SK-N-SH (cell line): Measurements from ENCODE around the gene TBPL1. TPM values are rescaled to one million over a fixed set of nuclear protein-coding genes. Genes with fewer than 3 reads are reported as not detected.

Experiments
- CTCF ChIA-PET: fragments of 300-600, 350-600 bp; formaldehyde crosslinking; extraction: SDS; loops from one replicate; lab custom pipeline; 2021; lab: Yijun Ruan, JAX
- POLR2A ChIA-PET: fragments of 350-600 bp; sonication (Branson Sonifier 250); formaldehyde crosslinking; extraction: SDS; loops from one replicate; lab custom pipeline; 2020; ENCODE audit warnings: antibody characterized with exemption, inconsistent platforms; lab: Yijun Ruan, JAX
- DNase-seq: peaks from one replicate; pipeline ENCODE4 v3.0.0; 2012
- H2AFZ ChIP-seq: fragments of 200-600 bp; sonication (generic); 2 replicates; pipeline ENCODE4 v1.8.1; 2016; ENCODE audit warnings: antibody characterized with exemption, mild to moderate bottlenecking, low read depth
- H3F3A ChIP-seq: fragments of 200-600 bp; sonication (generic); replicated peaks from 2 replicates; pipeline ENCODE3; 2016; ENCODE audit warnings: antibody characterized with exemption, mild to moderate bottlenecking; ENCODE audit not compliant: insufficient read depth
- H3K27ac ChIP-seq, 2 experiments: fragments of 200-500 bp in 1 of 2; fragments of 200-600 bp in 1 of 2; sonication (Bioruptor generic) in 1 of 2; sonication (generic), shearing (Covaris generic) in 1 of 2; 2 replicates each; pipeline versions ENCODE4 v1.5.1 to v1.6.1; 2014 to 2016; ENCODE audit warnings: low read depth in 2 of 2, inconsistent platforms in 1 of 2, low read length in 1 of 2, mild to moderate bottlenecking in 1 of 2, mixed read lengths in 1 of 2
- H3K27me3 ChIP-seq: fragments of 200-600 bp; sonication (generic), shearing (Covaris generic); 2 replicates; pipeline ENCODE4 v1.6.1; 2016; ENCODE audit warnings: mixed run types; ENCODE audit not compliant: insufficient read depth
- H3K36me3 ChIP-seq, 2 experiments: fragments of 200-500 bp in 1 of 2; fragments of 200-600 bp in 1 of 2; sonication (Bioruptor generic) in 1 of 2; sonication (generic) in 1 of 2; replicated peaks in 1 of 2; 2 replicates each; pipeline versions ENCODE3 to v1.5.1; 2014 to 2016; ENCODE audit warnings: low read length in 1 of 2, mild to moderate bottlenecking in 1 of 2; ENCODE audit not compliant: insufficient read depth in 2 of 2, control insufficient read depth in 1 of 2
- H3K4me1 ChIP-seq, 2 experiments: fragments of 200-500 bp in 1 of 2; fragments of 200-600 bp in 1 of 2; sonication (Bioruptor generic) in 1 of 2; sonication (generic), shearing (Covaris generic) in 1 of 2; 2 replicates each; pipeline versions ENCODE4 v1.5.1 to v1.6.1; 2014 to 2016; ENCODE audit warnings: low read depth in 1 of 2, low read length in 1 of 2, mixed run types in 1 of 2; ENCODE audit not compliant: insufficient read depth in 2 of 2, control insufficient read depth in 1 of 2
- H3K4me2 ChIP-seq: fragments of 200-600 bp; sonication (generic), shearing (Covaris generic); 2 replicates; pipeline ENCODE4 v1.6.1; 2017; ENCODE audit warnings: mixed run types
- H3K4me3 ChIP-seq, 2 experiments: fragments of 200-500 bp in 1 of 2; fragments of 200-600 bp in 1 of 2; sonication (Bioruptor generic) in 1 of 2; sonication (generic), shearing (Covaris generic) in 1 of 2; 2 replicates each; pipeline versions ENCODE4 v1.5.1 to v1.8.1; 2014 to 2016; ENCODE audit warnings: low read depth in 2 of 2, inconsistent platforms in 1 of 2, low read length in 1 of 2, mild to moderate bottlenecking in 1 of 2, mixed read lengths in 1 of 2, moderate library complexity in 1 of 2
- H3K79me2 ChIP-seq: fragments of 200-600 bp; sonication (generic); 2 replicates; pipeline ENCODE4 v1.8.1; 2017; ENCODE audit warnings: mild to moderate bottlenecking; ENCODE audit not compliant: insufficient read depth
- H3K9ac ChIP-seq: fragments of 200-600 bp; sonication (generic); 2 replicates; pipeline ENCODE4 v1.6.1; 2017; ENCODE audit warnings: mixed run types
- H3K9me2 ChIP-seq: fragments of 200-600 bp; sonication (generic); 2 replicates; pipeline ENCODE4 v1.6.1; 2017; ENCODE audit warnings: mixed run types
- H3K9me3 ChIP-seq: fragments of 200-600 bp; sonication (generic); 2 replicates; pipeline ENCODE4 v1.6.1; 2017; ENCODE audit warnings: mixed run types, mild to moderate bottlenecking, moderate library complexity
- H4K20me1 ChIP-seq: fragments of 200-600 bp; sonication (generic); 2 replicates; pipeline ENCODE4 v1.6.1; 2017; ENCODE audit warnings: mild to moderate bottlenecking, mixed run types; ENCODE audit not compliant: insufficient read depth
- CHD2 ChIP-seq: fragments of 150-350 bp; IDR thresholded peaks from 2 replicates; pipeline ENCODE4 v1.6.1; 2018; ENCODE audit warnings: low read length; ENCODE audit not compliant: partially characterized antibody
- ELF1 ChIP-seq: IDR thresholded peaks from 2 replicates; pipeline ENCODE4 v1.4.0; 2012
- EP300 ChIP-seq, 2 experiments: IDR thresholded peaks; 2 replicates each; pipeline versions ENCODE4 v1.4.0 to v1.6.1; 2012; ENCODE audit warnings: borderline replicate concordance in 1 of 2, low read depth in 1 of 2, low read length in 1 of 2
- EZH2phosphoT487 ChIP-seq: fragments of 200-600 bp; sonication (generic); IDR thresholded peaks from 2 replicates; pipeline ENCODE4 v1.6.1; 2017; ENCODE audit warnings: low read depth, mixed run types, mild to moderate bottlenecking, antibody characterized with exemption, moderate library complexity, borderline replicate concordance
- FOSL2 ChIP-seq: IDR thresholded peaks from 2 replicates; pipeline ENCODE4 v1.4.0; 2012; ENCODE audit warnings: low read depth, mild to moderate bottlenecking, moderate library complexity, borderline replicate concordance
- FOXJ3 ChIP-seq: sonication (generic); formaldehyde crosslinking; IDR thresholded peaks from 2 replicates; pipeline ENCODE4 v1.5.1; 2020; ENCODE audit warnings: mild to moderate bottlenecking, missing genetic modification reagents
- FOXM1 ChIP-seq: IDR thresholded peaks from 2 replicates; pipeline ENCODE4 v1.4.0; 2012; ENCODE audit warnings: low read depth, mild to moderate bottlenecking
- GABPA ChIP-seq: IDR thresholded peaks from 2 replicates; pipeline ENCODE4 v1.4.0; 2012; ENCODE audit warnings: low read depth, mild to moderate bottlenecking
- GATA2 ChIP-seq: sonication (generic); formaldehyde crosslinking; IDR thresholded peaks from 2 replicates; pipeline ENCODE4 v1.5.0; 2020; ENCODE audit warnings: mild to moderate bottlenecking, missing genetic modification reagents
- JUND ChIP-seq: IDR thresholded peaks from 2 replicates; pipeline ENCODE4 v1.4.0; 2012
- MAX ChIP-seq: IDR thresholded peaks from 2 replicates; pipeline ENCODE4 v1.4.0; 2012; ENCODE audit warnings: low read depth
- NFIC ChIP-seq: IDR thresholded peaks from 2 replicates; pipeline ENCODE4 v1.4.0; 2012; ENCODE audit warnings: borderline replicate concordance
- PBX3 ChIP-seq: IDR thresholded peaks from 2 replicates; pipeline ENCODE4; 2012
- POLR2AphosphoS5 ChIP-seq: IDR thresholded peaks from 2 replicates; pipeline ENCODE4 v1.6.1; 2012; ENCODE audit warnings: low read depth, low read length
- RCOR1 ChIP-seq: fragments of 150-350 bp; IDR thresholded peaks from 2 replicates; pipeline ENCODE4 v1.6.1; 2017; ENCODE audit warnings: antibody characterized with exemption, low read length
- REST ChIP-seq: IDR thresholded peaks from 2 replicates; pipeline ENCODE4 v1.6.1; 2012; ENCODE audit warnings: mild to moderate bottlenecking, low read depth, low read length, moderate library complexity
- RFX5 ChIP-seq: IDR thresholded peaks from 2 replicates; pipeline ENCODE4 v1.6.1; 2012; ENCODE audit warnings: mild to moderate bottlenecking, improper control_type of control experiment, low read length
- TCF12 ChIP-seq: IDR thresholded peaks from 2 replicates; pipeline ENCODE4 v1.4.0; 2012
- USF2 ChIP-seq: fragments of 150-350 bp; IDR thresholded peaks from 2 replicates; pipeline ENCODE4 v1.6.1; 2017; ENCODE audit warnings: antibody characterized with exemption, low read length, low read depth, borderline replicate concordance
- ZBTB33 ChIP-seq: IDR thresholded peaks from 2 replicates; pipeline ENCODE4 v1.4.0; 2012; ENCODE audit warnings: low read depth, borderline replicate concordance
- WGBS: methylation state at CpG from one replicate; pipeline ENCODE4 v1.1.6; 2017; ENCODE audit warnings: low lambda C conversion rate; 5-methylcytosine and 5-hydroxymethylcytosine counted together
- polyA plus RNA-seq, 3 experiments: library from polyadenylated mRNA; depleted of rRNA; stranded (reverse); fragments of >200 nt; gene quantifications; 2 replicates each; pipeline ENCODE4 v1.2.3, GENCODE V29; 2012

Gene TBPL1
- polyA plus RNA-seq, 1 of the 3 experiments (the other 2 are of a cell fraction), result 16.3 TPM

GRCh38 chr6:133990321-133990720 is 37.3 kb downstream of the TBPL1 start:
- Histone ChIP-seq H3K9ac (no peak overlapping the region), H2AFZ (no peak overlapping the region), H3K27me3 (no peaks in the 10 kb centered on the region), H3F3A (peaks cover 19% of the 10 kb centered on the region), H3K79me2 (no peaks in the 10 kb centered on the region), H3K9me3 (no peaks in the 10 kb centered on the region), H3K9me2 (no peaks in the 10 kb centered on the region), H3K36me3 (peaks cover 25 to 46% of the 10 kb centered on the region in 2 experiments), H4K20me1 (no peaks in the 10 kb centered on the region), H3K27ac (peak overlapping the region in 1 of 2 experiments; percentile 63; a peak in 1 of 4 replicates), H3K4me3 (no peak overlapping the region), H3K4me1 (0 out of 4 replicates have a peak, but pooled peaks cover 0 to 8% of the 10 kb centered on the region in 2 experiments), H3K4me2 (no peak overlapping the region)
- 100% methylated on average over 1 of the region's 1 CpG for WGBS
- ChIA-PET CTCF (interaction anchor here (0.8 to 2.3 kb wide), 5 partner anchors 9 to 74 kb away, joined by 3 to 17 read pairs (median 6); no protein-coding TSS in a partner anchor), POLR2A (no interaction called here)
- TF ChIP-seq RCOR1 (no peak), ELF1 (no peak), NFIC (no peak), EP300 (IDR thresholded peaks at IDR 0.05; ENCODE audit: borderline replicate concordance in 1 of 2, low read depth in 1 of 2, low read length in 1 of 2) (no peak), ZBTB33 (no peak), MAX (no peak), REST (no peak), USF2 (no peak), FOXJ3 (CRISPR knock-in tag) (no peak), CHD2 (no peak), FOXM1 (no peak), JUND (no peak), EZH2phosphoT487 (no peak), FOSL2 (no peak), TCF12 (no peak), PBX3 (no peak), RFX5 (no peak), GABPA (no peak), POLR2AphosphoS5 (no peak), GATA2 (CRISPR knock-in tag) (no peak)
- DNase-seq, result no peak
